Lung microvascular endothelial cell (primary cell): ENCODE results near the gene ARHGAP26. TPM values are rescaled to one million over a fixed set of nuclear protein-coding genes. Genes with fewer than 3 reads are reported as not detected.

ENCODE experiments used
- DNase-seq, 2 donors: peaks; one replicate each; pipeline versions ENCODE4 v3.0.0 to v3.0.0-alpha.2; 2010; ENCODE audit warnings: low read depth in 2 of 2
- total RNA-seq: library from RNA; depleted of rRNA; stranded (reverse); fragments of >200 nt; gene quantifications from 2 replicates; pipeline ENCODE4 v1.2.1, GENCODE V29; 2014

Gene ARHGAP26
- total RNA-seq, 1 donor from 2014 or later = 34.5 TPM

DNA sequence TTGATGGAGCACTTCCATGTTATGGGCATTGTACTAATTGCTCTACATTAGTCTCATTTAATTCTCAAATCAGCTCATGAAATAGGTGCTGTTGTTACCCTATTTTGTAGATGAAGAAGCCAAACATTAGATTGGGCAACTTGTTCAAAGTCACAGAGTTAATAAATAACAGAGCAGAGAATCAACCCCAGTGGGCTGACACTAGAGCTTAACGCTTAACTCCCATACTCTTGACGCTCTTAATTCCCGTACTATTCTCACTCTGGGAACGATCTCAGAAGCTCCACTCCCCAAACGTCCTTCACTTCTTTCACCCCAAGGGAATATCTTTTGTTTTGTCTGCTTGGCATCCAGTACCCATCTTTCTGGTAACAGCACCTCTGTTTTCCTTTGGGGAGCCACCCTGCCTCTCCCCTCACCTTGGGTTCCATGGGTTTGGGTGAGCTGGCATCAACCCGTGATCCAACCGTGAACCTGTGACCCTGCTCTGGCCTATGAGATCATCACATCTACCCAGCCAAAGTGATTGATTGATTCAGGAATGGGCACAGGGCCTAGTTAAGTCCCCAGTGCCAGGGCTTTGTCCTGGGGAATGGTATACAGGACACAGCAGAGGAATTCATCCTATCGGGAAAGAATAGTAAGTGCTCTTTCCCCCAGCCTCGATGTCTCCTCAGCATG is 464.1 kb downstream of the ARHGAP26 start:
- DNase-seq = no peak

DNA sequence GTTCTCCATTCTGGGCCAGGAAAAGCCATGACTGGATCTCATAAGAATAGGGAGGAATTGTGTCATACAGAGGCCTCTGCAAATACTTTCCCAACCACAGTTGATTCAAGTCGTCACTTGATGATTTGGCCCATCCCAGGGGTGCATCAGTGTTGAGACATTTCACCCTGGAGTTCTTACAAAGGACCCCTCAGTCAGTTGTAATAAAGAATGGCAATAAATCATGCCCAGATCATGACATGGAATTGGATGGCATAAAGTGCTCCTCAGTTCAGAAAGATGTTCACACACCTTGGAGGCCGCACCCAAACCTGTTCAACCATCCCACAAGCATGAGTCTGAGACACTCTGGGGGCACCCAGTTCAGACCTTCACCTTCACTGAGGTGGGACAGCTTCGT is 465.2 kb downstream of the ARHGAP26 start:
- no peak for DNase-seq

DNA sequence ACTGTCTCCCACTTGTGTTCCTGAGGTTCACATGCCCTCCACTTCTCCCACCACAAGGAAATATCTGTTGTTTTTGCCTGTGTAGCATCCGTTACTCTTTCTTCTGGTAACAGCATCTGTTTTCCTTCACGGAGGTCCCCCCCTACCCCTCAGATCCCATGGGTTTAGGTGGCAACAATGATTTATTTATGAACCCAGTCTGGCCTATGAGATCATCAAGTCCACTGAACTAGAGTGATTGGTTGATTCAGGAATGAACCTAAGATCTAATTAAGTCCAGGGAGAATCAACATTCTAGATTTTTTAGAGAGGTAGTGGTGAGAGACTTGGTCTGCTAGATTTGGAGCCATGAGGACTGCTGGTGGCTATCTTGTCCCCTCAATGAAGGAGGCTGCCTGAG is 466.5 kb downstream of the ARHGAP26 start:
- no peak for DNase-seq

DNA sequence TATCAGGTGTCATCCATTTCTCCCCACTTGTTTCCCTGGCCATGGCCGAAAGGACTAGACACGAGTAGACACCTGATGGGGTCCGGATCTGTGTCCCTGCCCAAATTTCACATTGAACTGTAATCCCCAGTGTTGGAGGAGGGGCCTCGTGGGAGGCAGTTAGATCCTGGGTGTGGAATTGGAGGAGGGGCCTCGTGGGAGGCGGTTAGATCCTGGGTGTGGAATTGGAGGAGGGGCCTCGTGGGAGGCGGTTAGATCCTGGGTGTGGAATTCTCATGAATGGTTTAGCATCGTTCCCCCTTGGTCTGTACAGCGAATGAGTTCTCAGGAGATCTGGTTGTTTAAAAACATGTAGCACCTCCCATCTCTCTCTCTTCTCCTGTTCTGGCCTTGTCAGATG is 467.5 kb downstream of the ARHGAP26 start:
- DNase-seq = no peak

DNA sequence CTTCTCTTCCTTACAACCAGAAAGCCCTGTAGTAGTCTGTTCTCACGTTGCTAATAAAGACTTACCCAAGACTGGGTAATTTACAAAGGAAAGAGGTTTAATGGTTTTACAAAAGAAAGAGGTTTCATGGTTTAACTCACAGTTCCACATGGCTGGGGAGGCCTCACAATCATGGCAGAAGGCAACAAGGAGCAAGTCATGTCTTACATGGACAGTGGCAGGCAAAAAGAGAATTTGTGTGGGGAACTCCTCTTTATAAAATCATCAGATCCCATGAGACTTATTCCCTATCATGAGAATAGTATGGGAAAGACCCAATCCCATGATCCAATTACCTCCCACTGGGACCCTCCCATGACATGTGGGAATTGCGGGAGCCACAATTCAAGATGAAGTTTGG is 468.4 kb downstream of the ARHGAP26 start:
- no peak for DNase-seq

DNA sequence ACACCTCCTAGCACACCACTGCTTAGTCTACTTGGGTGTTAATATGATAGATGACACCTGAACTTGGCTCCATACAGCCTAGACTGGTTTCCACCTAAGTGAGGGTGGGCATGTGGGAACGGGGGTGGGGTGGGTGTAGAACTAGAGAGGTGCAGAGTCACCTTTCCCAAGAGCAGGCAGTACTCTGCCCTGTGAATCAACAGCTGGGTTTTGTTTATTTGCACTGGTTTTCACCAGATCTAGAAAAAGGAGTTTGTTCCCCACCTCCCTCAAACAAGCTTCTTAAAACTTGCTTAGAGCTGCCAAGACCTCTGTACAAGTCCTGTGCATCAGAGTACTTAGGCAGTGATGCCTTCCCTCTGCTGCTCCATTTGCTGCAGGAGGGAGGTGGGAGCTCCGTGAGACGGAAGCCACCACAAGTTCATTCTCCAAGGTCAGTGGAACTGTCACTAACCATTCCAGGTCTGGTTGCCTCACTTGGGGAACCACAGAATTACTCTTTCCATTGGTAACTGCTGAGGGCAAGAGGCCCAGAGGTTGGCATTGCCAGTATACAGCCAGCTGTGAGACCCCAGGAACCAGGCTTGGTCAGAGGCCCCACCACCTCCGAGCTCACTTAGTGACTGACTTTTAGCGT is 469.8 kb downstream of the ARHGAP26 start:
- no peak for DNase-seq

DNA sequence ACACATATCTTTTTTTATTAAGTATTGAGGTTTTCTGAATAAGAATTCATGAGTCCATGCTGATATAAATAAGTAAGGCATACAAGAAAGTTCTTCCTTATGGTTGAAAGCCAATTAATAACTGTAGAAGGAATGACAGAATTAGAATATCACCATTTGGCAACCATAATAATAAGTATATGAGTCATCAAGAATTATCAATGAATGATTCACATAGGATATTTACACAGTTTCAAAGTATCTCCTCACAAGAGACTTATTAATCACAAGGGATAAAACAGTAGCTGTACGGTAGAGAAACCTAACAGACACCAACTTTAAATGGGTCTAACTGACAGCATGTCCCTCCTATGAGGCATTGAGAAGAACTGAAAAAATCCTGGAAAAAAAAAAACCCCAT is 471.7 kb downstream of the ARHGAP26 start:
- DNase-seq = peak in 1 of 2 donors; percentile 56

DNA sequence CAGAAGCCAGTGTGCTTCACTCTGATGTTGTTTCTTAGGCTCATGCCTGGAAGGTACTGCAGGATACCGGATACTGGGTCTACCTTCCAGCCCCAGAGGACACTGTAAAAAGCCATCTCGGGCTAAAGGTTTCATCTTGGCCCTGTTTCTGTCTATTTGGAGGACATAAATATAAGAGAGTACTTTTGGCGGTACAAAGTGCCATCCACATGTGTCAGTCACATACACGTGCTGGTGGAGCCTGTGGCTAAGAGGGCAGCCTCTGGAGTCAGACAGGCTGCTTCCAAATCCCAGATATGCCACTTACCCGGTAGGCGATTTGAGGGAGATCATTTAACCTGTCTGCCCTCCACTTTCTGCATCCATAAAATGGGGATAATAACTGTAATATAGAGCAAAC is 472.9 kb downstream of the ARHGAP26 start:
- no peak for DNase-seq

DNA sequence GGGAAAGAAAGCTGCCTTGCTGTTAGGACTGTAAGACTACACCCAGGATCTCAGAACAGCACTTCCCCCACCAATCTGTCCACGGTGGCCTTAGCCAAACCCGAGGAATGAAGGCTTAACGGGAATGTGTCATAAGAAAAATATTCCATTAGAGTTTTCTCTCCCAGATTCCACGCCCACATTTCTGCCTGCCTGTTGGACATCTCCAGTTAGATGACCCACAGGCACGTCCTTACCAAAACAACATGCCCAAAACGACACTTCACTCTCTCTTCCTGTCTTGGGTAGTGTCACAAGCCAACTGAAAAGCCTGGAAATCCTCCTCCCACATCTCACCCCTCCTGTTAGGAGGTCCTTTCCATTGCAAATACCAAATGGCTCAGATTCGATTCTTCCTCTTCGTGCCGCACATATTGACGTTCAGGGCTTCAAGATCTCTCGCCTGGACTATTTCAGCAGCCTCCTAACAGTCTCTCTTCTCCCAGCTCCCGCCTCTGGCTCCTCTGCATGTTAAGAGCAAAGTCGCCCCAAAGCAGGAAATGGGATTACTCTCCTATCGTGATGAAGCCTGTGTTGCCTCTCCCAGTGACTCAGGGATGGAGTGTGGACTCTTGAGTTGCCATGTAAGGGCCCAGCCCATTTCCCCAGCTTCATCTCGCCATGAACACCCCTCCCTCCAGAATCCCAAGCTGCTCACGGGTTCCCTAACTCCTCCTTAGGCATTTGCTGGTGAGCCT is 474.0 kb downstream of the ARHGAP26 start:
- peak in 1 of 2 donors; percentile 84 for DNase-seq

DNA sequence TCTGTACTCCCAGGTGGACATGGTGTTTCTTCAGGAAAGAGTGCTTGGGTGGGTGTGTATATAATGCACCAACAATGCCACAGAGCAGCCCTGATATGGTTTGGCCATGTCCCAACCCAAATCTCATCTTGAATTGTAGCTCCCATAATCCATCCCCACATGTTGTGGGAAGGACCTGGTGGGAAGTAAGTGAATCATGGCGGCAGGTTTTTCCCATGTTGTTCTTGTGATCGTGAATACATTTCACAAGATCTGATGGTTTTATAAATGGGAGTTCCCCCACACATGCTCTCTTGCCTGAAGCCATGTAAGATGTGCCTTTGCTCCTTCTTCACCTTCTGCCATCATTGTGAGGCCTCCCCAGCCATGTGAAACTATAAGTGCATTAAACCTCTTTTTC is 474.8 kb downstream of the ARHGAP26 start:
- no peak for DNase-seq

DNA sequence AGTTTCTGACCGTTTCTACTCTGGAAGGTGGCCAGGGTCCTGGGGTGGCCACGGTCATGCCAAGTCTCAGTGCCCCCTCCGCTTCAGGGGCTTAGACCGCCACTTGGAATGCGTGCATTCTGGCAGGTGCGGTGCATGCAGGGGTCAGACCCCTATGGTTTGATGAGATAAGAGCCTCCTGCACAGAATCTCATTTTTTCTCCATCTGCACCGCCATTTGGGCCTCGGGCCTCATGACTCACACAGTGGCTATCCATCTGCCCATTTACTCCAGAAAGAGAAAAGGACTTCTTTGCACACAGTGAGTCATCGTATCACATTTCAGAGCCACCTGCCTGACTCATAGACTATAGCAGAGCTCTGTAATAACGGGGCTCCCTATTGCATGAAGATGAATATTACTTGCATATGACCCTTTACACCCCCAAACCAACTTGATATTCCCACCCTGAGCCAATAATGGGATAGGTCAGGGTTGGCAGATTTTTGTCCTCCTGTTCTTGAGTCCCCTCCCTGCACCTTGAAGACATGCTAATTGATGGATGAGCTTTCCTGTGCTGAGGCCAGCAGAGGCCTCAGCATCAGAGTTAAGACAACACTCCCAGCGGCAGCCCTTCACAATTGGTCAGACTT is 475.9 kb downstream of the ARHGAP26 start:
- DNase-seq = peak in 1 of 2 donors; percentile 89

DNA sequence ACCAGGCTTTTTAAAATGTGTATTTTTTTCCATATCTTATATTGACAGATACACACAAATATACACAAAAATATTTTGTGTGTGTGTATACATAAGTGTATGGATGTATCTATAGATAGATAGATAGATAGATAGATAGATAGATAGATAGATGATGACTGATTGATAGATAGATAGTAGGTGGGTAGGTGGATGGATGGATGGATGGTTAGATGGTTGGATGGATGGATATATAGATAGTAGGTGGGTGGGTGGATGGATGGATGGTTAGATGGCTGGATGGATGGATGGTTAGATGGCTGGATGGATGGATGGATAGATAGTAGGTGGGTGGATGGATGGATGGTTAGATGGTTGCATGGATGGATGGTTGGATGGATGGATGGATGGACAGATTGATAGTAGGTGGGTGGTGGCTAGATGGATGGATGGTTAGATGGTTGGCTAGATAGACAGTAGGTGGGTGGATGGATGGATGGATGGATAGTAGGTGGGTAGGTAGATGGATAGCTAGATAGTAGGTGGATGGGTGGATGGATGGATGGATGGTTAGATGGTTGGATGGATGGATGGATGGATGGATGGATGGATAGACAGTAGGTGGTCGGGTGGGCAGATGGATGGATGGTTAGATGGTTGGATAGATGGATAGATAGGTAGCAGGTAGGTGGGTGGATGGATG is 477.1 kb downstream of the ARHGAP26 start:
- no peak for DNase-seq

DNA sequence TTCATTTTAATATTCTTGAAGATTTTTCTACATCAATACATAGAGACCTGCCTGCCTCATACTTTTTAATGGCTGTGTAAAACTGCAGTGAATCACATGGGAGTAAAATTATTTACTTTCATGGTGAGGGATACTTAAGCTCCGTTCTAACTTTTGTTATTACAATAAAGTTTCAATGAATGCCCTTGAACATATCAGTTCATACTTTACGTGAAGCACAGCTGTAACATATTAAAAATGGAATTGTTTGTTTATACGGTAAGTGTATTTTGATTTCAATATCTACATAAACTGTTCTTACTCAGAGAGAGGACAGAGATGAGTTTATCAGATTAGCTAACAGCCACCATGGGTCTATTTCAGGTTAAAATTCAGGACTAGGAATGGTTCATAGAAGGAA is 478.2 kb downstream of the ARHGAP26 start:
- no peak for DNase-seq

DNA sequence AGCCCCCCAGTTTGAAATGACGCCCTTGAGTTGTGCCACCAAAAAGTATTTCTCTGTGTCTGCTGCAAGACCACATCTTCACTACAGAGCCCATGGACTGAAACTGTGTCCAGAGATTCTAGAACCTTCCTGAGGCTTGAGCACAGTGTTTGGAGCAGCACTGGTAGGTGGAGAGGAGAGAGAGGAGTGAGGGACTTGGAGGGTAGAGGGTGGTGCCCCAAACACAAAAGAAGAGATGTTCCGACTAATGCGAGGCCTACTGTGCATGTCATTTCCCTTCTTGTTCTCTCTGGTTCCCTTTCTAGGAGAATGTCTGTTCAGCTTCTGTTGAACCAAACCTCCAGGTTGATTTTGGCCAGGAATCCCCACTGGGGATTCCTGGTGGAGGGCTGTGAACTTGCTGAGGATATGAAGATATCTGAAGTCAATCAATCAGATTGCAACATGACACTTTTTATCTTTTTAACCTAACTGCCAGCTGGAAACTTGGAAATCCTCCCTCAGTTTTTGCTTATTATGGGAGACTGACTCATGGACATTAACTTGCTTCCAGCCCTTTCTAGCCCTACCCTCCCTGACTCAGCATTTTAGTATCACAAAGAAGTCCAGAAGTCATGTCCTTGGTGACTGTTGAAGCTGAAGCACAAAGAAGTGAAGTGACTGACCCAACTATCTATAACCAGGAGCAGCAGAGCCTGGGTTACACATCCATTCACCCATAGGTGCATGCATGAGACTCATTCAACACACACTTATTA is 478.8 kb downstream of the ARHGAP26 start:
- DNase-seq = peak; percentile 23 to 58

DNA sequence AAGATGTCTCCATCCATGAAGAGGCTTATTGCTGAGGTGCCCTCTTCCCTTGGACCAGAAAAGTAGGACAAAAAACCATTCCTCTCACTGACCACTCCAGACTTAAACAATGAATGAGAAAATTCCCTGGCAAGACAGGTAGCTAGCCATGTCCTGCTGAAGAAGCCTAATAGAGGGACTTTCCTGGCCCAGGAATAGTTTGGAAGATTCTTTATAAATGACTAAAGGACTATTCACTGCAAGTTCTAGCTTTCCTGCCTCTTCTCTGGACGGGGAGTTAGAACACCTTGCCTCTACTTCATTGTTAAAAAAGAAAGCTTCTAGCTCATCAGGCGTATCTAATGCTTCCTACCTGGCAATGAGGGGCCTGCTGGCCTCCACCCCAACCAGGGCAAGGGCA is 479.7 kb downstream of the ARHGAP26 start:
- DNase-seq = no peak

DNA sequence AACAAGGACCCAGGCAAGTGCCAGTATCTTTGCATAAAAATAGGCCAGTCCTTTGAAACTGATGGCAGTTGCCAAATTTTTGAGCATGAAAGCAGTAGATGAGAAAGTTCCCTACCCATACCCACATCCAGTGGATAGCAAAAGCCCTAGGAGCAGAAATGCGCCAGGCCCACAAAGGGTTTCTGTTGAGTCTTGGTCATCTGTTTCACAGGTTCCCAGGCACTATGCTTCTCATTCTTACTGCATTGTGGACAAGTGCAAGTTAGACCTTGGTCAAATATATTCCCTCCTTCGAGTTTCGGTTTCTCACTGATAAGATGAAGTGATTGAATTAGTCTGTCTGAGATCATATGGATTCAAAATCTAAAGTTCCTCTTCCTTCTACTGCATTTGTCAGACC is 481.0 kb downstream of the ARHGAP26 start:
- DNase-seq = no peak

DNA sequence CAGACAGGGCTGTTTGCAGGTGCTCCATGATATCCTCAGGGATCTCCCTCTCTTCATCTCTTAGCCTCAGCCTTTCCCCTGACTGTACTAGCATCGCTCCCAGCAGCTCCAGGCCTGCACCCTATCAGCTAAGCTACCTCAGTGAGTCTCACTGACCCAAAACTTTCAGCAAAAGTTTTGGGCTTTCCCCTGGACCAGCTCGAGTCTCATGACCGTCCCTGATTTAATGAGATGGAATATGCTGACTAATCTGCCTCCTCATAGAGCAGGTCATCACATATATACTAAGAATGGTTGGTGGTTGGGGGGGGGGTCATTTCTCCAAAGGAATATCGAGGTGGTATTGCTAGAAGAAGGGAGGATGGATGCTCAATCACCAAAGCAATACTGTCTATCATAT is 481.8 kb downstream of the ARHGAP26 start:
- DNase-seq = no peak

DNA sequence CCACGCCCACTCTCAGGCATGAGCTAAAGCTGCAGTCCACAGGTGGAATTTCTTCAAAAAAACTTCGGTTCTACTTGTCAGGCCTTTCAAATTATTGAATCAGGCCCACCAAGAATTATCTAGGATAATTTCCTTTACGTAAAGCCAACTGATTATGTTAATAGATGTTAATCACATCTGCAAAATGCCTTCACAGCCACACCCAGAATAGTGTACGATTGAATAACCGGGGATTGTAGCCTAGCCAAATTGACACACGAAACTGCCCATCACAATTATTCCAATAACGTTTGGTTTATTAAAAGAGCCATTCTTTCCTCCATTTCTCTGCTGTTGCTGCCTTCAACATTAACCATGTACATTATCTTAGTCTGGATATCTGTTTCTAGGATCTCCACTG is 484.6 kb downstream of the ARHGAP26 start:
- DNase-seq = no peak

DNA sequence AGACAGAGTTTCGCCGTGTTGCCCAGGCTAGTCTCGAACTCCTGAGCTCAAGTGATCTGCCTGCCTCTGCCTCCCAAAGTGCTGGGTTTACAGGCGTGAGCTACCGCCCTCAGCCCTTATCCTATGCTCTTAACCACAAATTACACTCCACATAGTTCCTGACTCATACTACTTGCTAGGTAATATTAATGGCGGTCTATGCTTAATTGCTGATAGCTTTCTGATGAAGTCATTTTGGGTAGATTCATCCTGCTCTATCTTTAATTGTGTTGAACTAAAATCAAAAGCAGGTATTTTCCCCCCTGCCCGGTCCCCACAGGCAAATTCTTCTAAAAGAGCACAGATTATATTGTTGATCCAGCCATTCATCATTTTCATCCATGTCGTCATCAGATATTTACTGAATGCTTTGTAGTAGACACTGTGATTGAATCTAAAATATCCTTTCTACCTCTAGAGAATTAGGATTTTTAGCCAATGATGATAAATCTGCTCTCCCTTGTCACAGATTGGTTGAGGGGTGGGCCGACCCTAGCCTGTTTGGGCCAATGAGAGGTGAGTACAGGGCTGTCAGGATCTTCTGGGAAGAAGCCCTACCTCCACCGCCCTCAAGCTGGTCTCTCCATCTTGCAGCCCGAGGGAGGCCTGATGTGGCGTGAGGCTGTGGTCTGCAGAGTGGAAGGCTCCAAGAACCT is 488.5 kb downstream of the ARHGAP26 start:
- DNase-seq = no peak

DNA sequence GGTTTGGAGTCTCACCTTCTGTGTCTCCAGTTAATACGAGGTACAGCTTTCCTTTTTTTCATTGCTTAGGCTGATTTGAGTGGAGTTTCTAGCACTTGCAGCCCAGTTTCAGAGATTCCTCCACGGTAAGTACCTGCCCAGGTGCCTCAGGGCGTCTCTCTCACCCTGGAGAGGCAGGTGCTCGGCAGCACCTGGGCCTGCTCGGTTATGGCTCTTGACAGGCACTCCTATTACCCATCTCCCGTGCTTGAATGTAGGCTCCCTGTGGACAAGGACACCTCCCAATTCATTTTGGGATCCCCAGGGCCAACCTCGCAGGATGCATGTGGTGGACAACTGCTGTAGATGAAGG is 489.1 kb downstream of the ARHGAP26 start:
- DNase-seq = no peak
